Kidney (tissue), 14 donors: ENCODE measurements around the gene RTF1. TPM values are rescaled to one million over a fixed set of nuclear protein-coding genes. Genes with fewer than 3 reads are reported as not detected.

Experiments used
- DNase-seq, 5 donors: peaks; one replicate each; pipeline ENCODE4 v3.0.0-alpha.2; 2013 to 2020
- FAIRE-seq: peaks from 2 replicates; lab custom pipeline; 2012; peaks lifted over from hg19 to GRCh38; lab: Jason Lieb, UNC
- H3K27ac ChIP-seq, 2 donors: one replicate each; pipeline ENCODE4 v1.7.0; 2013; ENCODE audit warnings: low read depth in 2 of 2, low read length in 2 of 2, inconsistent platforms in 1 of 2
- H3K27me3 ChIP-seq: one replicate; pipeline ENCODE4 v1.7.1; 2013; ENCODE audit warnings: low read length, inconsistent platforms; ENCODE audit not compliant: control insufficient read depth, insufficient read depth
- H3K36me3 ChIP-seq, 3 donors: one replicate each; pipeline versions ENCODE4 v1.7.0 to v1.7.1; 2013; ENCODE audit warnings: low read length in 3 of 3, control low read depth in 1 of 3, inconsistent platforms in 1 of 3; ENCODE audit not compliant: insufficient read depth in 3 of 3, control insufficient read depth in 2 of 3
- H3K4me1 ChIP-seq, 3 donors: one replicate each; pipeline versions ENCODE4 v1.7.0 to v1.7.1; 2013; ENCODE audit warnings: low read length in 3 of 3, inconsistent platforms in 1 of 3, low read depth in 1 of 3; ENCODE audit not compliant: control insufficient read depth in 2 of 3, insufficient read depth in 2 of 3
- H3K4me3 ChIP-seq, 3 donors: one replicate each; pipeline versions ENCODE4 v1.7.0 to v1.8.1; 2013; ENCODE audit warnings: low read length in 3 of 3, control low read depth in 1 of 3, inconsistent platforms in 1 of 3
- H3K9ac ChIP-seq, 3 donors: one replicate each; pipeline versions ENCODE4 v1.7.0 to v1.7.1; 2013; ENCODE audit warnings: low read length in 3 of 3, control low read depth in 1 of 3, inconsistent platforms in 1 of 3
- H3K9me3 ChIP-seq, 3 donors: one replicate each; pipeline versions ENCODE4 v1.7.0 to v1.7.1; 2013; ENCODE audit warnings: low read length in 3 of 3, control low read depth in 1 of 3, inconsistent platforms in 1 of 3; ENCODE audit not compliant: control insufficient read depth in 2 of 3, insufficient read depth in 1 of 3
- CTCF ChIP-seq: IDR thresholded peaks from 3 replicates; pipeline ENCODE4 v1.5.1; 2012; ENCODE audit warnings: mild to moderate bottlenecking, moderate library complexity, borderline replicate concordance; ENCODE audit not compliant: insufficient read depth; ENCODE audit errors: extremely low read depth
- intact Hi-C: fragments of 100-400 bp; cut with DNase I; formaldehyde crosslinking; loops from one replicate; pipeline ENCODE4 v1.11.1; 2022
- polyA plus RNA-seq: library from polyadenylated mRNA; stranded (reverse); fragments of 350-450 nt; fragmentation: Illumina TruSeq; extraction: RNeasy Lipid Tissue Mini Kit (QIAGEN cat#74804); gene quantifications from one replicate; pipeline ENCODE4 v1.2.3, GENCODE V29; 2014; ENCODE audit warnings: low read depth, low replicate concordance; ENCODE audit not compliant: insufficient read depth
- total RNA-seq: library from RNA; stranded (reverse); fragmentation: NEBNext Ultra II Directional; extraction: Animal tissue kit (Norgen Biotek cat#: 25700); gene quantifications from one replicate; pipeline ENCODE4 v1.2.1, GENCODE V29; 2021
- donor health status: control.
- donor health status: control.
- donor health status: control.
- donor health status: control.
- donor health status: control.
- donor health status: DM: yes; HTN: yes; CAD: no.
- donor health status: Normal renal cell carcinoma (clear cell type).

Gene RTF1
- total and polyA plus RNA-seq, 2 donors from 2014 or later, result 14.8 to 29.7 TPM

GRCh38 chr15:41401904-41402267 is 15.0 kb upstream of the RTF1 start:
- H3K4me1 ChIP-seq, result peaks cover 0 to 2% (median 0%) of the 10 kb centered on the region in 3 donors
- intact Hi-C loops, result no loop called here
- no peaks in the 10 kb centered on the region for H3K27me3 ChIP-seq
- no peak for DNase-seq
- H3K4me3 ChIP-seq, result peak overlapping the region; percentile 90 to 100 (median 96)
- no peak for TF ChIP-seq CTCF
- no peaks in the 10 kb centered on the region for H3K36me3 ChIP-seq
- FAIRE-seq, result no peak
- H3K9ac ChIP-seq, result peak overlapping the region; percentile 75 to 96 (median 86)
- no peaks in the 10 kb centered on the region for H3K9me3 ChIP-seq
- peak overlapping the region; percentile 51 to 80 for H3K27ac ChIP-seq

DNA sequence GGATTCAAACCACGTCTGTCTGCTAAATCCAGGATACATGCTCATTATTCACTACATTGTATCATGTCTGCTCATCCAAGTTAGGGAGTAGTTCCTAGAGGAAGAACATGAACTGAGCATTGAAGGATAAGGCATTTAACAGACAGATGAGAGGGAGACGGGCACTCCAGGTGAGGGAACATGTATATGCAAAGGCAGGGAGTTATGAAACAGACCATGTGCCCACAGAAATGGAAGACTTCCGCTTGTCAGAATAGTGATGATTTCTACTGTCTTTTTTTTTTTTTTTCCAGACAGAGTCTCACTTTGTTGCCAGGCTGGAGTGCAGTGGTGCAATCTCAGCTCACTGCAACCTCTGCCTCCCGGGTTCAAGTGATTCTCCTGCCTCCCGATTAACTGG is 9.6 kb upstream of the RTF1 start:
- H3K36me3 ChIP-seq, result no peaks in the 10 kb centered on the region

DNA sequence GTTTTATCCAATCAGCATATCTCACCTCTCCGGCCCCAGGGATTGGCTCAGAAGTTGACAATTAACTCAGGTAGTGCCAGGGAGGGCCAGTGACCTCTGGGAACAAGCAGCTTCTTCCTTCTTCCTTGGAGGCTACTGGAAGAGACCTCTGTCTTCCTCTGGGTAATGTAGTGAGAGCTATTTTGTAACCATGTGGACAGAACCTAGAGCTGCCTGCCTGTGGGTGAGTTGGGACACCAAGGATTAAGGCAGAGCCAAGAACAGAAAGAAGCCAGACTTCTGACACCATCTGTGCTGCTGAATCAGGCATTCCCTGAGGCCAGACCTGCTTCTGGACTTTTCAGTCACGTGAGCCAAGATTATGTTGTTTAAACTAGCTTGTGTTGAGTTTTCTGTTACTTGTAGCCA is 8.7 kb upstream of the RTF1 start:
- H3K27ac ChIP-seq, result no peak overlapping the region
- intact Hi-C loops, result no loop called here
- H3K4me1 ChIP-seq, result no peaks in the 10 kb centered on the region
- H3K9ac ChIP-seq, result no peak overlapping the region
- FAIRE-seq (no peak), DNase-seq (no peak)
- H3K36me3 ChIP-seq, result no peaks in the 10 kb centered on the region
- no peaks in the 10 kb centered on the region for H3K9me3 ChIP-seq
- H3K27me3 ChIP-seq, result no peaks in the 10 kb centered on the region
- no peak for TF ChIP-seq CTCF
- no peak overlapping the region for H3K4me3 ChIP-seq

More for the DNA sequence above, 9.6 kb upstream of the RTF1 start:
- no peaks in the 10 kb centered on the region for H3K9me3 ChIP-seq
- H3K9ac ChIP-seq, result no peak overlapping the region
- no peak for FAIRE-seq
- no peak for DNase-seq
- no peak for TF ChIP-seq CTCF
- no peaks in the 10 kb centered on the region for H3K27me3 ChIP-seq
- no peak overlapping the region for H3K27ac ChIP-seq
- H3K4me1 ChIP-seq, result peaks cover 0 to 2% (median 0%) of the 10 kb centered on the region in 3 donors
- no peak overlapping the region for H3K4me3 ChIP-seq
- intact Hi-C loops, result no loop called here

DNA sequence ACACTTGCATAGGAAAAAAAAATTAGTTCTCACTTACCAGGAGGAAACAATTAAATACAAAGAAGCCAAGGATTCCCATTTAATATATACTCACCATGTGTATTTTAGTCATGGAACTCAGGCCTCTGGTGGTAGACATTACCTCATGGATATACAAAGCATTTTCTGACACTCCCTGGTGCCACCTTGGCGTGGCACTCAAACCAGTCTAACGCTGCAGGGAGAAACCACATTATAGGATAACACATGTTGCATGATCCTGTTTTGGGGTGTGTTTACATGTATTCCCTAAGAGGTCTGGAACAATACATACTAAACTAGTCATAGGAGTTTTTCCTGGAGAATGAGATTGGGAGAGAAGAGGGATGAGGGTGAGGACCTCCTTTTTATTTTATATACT is 5.9 kb upstream of the RTF1 start:
- H3K27ac ChIP-seq, result no peak overlapping the region
- intact Hi-C loops, result no loop called here
- H3K27me3 ChIP-seq, result no peaks in the 10 kb centered on the region
- TF ChIP-seq CTCF, result no peak
- H3K4me1 ChIP-seq, result no peaks in the 10 kb centered on the region
- no peaks in the 10 kb centered on the region for H3K36me3 ChIP-seq
- FAIRE-seq (no peak), DNase-seq (no peak)
- H3K9me3 ChIP-seq, result no peaks in the 10 kb centered on the region
- H3K9ac ChIP-seq, result no peak overlapping the region
- no peak overlapping the region for H3K4me3 ChIP-seq
